ENCODE data around the gene SESN1.
"Not testable (repeated sequence)": the region's sequence is repeated elsewhere in the genome, so short reads cannot be mapped to it uniquely, and the experiment has no call there.

The SESN1 gene

GRCh38 chr6:109088995-109089394 is 5.7 kb downstream of the SESN1 start:
- no peak for DNase-seq (ENCODE audit: low read depth, low spot score)
- no peak overlapping the region for H3K4me3 ChIP-seq (ENCODE audit: low read depth, low read length)
- ChIA-PET POLR2A (no interaction called here), CTCF (interaction anchor here (1.5 to 13.3 kb wide), 3 partner anchors 9 to 547 kb away, joined by 3 to 85 read pairs (median 6); no protein-coding TSS in a partner anchor)
- TF ChIP-seq CTCF (IDR thresholded peaks at IDR 0.05; ENCODE audit: insufficient read depth, low read length, missing control alignments) = no peak

GRCh38 chr6:109087661-109088264 is 6.9 kb downstream of the SESN1 start:
- no peak for DNase-seq (ENCODE audit: low read depth, low spot score)
- no peak for TF ChIP-seq CTCF (IDR thresholded peaks at IDR 0.05; ENCODE audit: insufficient read depth, low read length, missing control alignments)
- no peak overlapping the region for H3K4me3 ChIP-seq (ENCODE audit: low read depth, low read length)
- CTCF ChIA-PET = interaction anchor here (1.5 to 13.3 kb wide), 3 partner anchors 8 to 545 kb away, joined by 3 to 85 read pairs (median 6); no protein-coding TSS in a partner anchor
- POLR2A ChIA-PET = no interaction called here

GRCh38 chr6:109084146-109084545 is 10.5 kb downstream of the SESN1 start:
- CTCF ChIA-PET = interaction anchor here (1.1 to 13.3 kb wide), 4 partner anchors 11 to 553 kb away, joined by 3 to 85 read pairs (median 3); no protein-coding TSS in a partner anchor
- POLR2A ChIA-PET; H3K4me3 ChIP-seq (ENCODE audit: low read depth, low read length); DNase-seq (ENCODE audit: low read depth, low spot score): not testable (repeated sequence)

- ChIA-PET CTCF (interaction anchor here (1.2 to 13.3 kb wide), 3 partner anchors 10 to 552 kb away, joined by 3 to 85 read pairs (median 3); no protein-coding TSS in a partner anchor), POLR2A (no interaction called here)
- no peak for DNase-seq (ENCODE audit: low read depth, low spot score)
- no peak for TF ChIP-seq CTCF (IDR thresholded peaks at IDR 0.05; ENCODE audit: insufficient read depth, low read length, missing control alignments)
- H3K4me3 ChIP-seq (ENCODE audit: low read depth, low read length) = no peak overlapping the region
Observed at GRCh38 chr6:109083657-109084056, 11.0 kb downstream of the SESN1 start.

GRCh38 chr6:109082188-109082577 is 12.5 kb downstream of the SESN1 start:
- no peak for TF ChIP-seq CTCF (IDR thresholded peaks at IDR 0.05; ENCODE audit: insufficient read depth, low read length, missing control alignments)
- ChIA-PET CTCF (interaction anchor here (1.0 to 1.4 kb wide), 4 partner anchors 9 to 540 kb away, joined by 3 to 12 read pairs (median 5); no protein-coding TSS in a partner anchor), POLR2A (no interaction called here)
- DNase-seq (ENCODE audit: low read depth, low spot score) = no peak
- H3K4me3 ChIP-seq (ENCODE audit: low read depth, low read length) = no peak overlapping the region

GRCh38 chr6:109081516-109082187 is 13.0 kb downstream of the SESN1 start:
- no peak overlapping the region for H3K4me3 ChIP-seq (ENCODE audit: low read depth, low read length)
- CTCF ChIA-PET = interaction anchor here (1.0 to 1.4 kb wide), 4 partner anchors 9 to 540 kb away, joined by 3 to 12 read pairs (median 5); no protein-coding TSS in a partner anchor
- DNase-seq (ENCODE audit: low read depth, low spot score) = no peak
- no peak for TF ChIP-seq CTCF (IDR thresholded peaks at IDR 0.05; ENCODE audit: insufficient read depth, low read length, missing control alignments)
- POLR2A ChIA-PET = no interaction called here
